Transverse colon (tissue), 4 donors: ENCODE results near the gene KCNH6.

Source experiments
- POLR2AphosphoS5 ChIP-seq, 3 donors: sonication (generic); formaldehyde crosslinking; IDR thresholded peaks; one replicate each; pipeline ENCODE4 v1.6.1; 2016; ENCODE audit warnings: antibody characterized with exemption in 3 of 3
- TF ChIP-seq, protein P1 (sequence below), 5 experiments: fragments of 200-600 bp in 3 of 5; fragments of 450-650 bp in 2 of 5; sonication (generic) in 3 of 5; IDR thresholded peaks; 1 replicate in 2 of 5; 2 replicates in 3 of 5; pipeline ENCODE4 v1.5.1; 2016 to 2017; ENCODE audit warnings: antibody characterized with exemption in 5 of 5, inconsistent platforms in 3 of 5, mild to moderate bottlenecking in 2 of 5, moderate library complexity in 1 of 5

DNA sequence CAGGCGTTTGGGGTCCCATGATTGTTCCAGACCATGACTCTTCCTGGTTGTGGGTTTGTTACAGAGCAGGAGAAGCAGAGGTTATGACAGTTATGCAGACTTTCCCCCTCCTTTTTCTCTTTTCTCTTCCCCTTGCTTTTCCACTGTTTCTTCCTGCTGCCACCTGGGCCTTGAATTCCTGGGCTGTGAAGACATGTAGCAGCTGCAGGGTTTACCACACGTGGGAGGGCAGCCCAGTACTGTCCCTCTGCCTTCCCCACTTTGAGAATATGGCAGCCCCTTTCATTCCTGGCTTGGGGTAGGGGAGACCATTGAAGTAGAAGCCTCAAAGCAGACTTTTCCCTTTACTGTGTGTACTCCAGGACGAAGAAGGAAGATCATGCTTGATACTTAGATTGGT, 69.6 kb downstream of the KCNH6 start:
- TF ChIP-seq, protein P1, sequence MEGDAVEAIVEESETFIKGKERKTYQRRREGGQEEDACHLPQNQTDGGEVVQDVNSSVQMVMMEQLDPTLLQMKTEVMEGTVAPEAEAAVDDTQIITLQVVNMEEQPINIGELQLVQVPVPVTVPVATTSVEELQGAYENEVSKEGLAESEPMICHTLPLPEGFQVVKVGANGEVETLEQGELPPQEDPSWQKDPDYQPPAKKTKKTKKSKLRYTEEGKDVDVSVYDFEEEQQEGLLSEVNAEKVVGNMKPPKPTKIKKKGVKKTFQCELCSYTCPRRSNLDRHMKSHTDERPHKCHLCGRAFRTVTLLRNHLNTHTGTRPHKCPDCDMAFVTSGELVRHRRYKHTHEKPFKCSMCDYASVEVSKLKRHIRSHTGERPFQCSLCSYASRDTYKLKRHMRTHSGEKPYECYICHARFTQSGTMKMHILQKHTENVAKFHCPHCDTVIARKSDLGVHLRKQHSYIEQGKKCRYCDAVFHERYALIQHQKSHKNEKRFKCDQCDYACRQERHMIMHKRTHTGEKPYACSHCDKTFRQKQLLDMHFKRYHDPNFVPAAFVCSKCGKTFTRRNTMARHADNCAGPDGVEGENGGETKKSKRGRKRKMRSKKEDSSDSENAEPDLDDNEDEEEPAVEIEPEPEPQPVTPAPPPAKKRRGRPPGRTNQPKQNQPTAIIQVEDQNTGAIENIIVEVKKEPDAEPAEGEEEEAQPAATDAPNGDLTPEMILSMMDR (IDR thresholded peaks at IDR 0.05): no peak
- TF ChIP-seq POLR2AphosphoS5 (IDR thresholded peaks at IDR 0.05): no peak
